ENCODE data around the gene NHSL2.
"Not testable (repeated sequence)": the region's sequence is repeated elsewhere in the genome, so short reads cannot be mapped to it uniquely, and the experiment has no call there.

NHSL2 gene

GRCh38 chrX:71927040-71927439 is 16.4 kb downstream of the NHSL2 start:
- DNase-seq, result no peak

GRCh38 chrX:71928856-71929255 is 18.2 kb downstream of the NHSL2 start:
- DNase-seq, result no peak

GRCh38 chrX:71930298-71930697 is 19.7 kb downstream of the NHSL2 start:
- no peak for DNase-seq

GRCh38 chrX:71935476-71935875 is 24.8 kb downstream of the NHSL2 start:
- no peak for DNase-seq

GRCh38 chrX:71936632-71937031 is 26.0 kb downstream of the NHSL2 start:
- no peak for DNase-seq

GRCh38 chrX:71938371-71938770 is 27.7 kb downstream of the NHSL2 start:
- no peak for DNase-seq

GRCh38 chrX:71941145-71941544 is 30.5 kb downstream of the NHSL2 start:
- no peak for DNase-seq

- no peak for DNase-seq
Observed at GRCh38 chrX:71941776-71942175, 31.1 kb downstream of the NHSL2 start.

GRCh38 chrX:71944369-71944768 is 33.7 kb downstream of the NHSL2 start:
- DNase-seq, result no peak

GRCh38 chrX:71945237-71945805 is 34.7 kb downstream of the NHSL2 start:
- DNase-seq, result no peak

- DNase-seq, result no peak
Observed at GRCh38 chrX:71949363-71949762, 38.7 kb downstream of the NHSL2 start.

GRCh38 chrX:71949844-71950445 is 39.3 kb downstream of the NHSL2 start:
- no peak for DNase-seq

GRCh38 chrX:71953391-71953790 is 42.7 kb downstream of the NHSL2 start:
- DNase-seq, result no peak

- no peak for DNase-seq
Observed at GRCh38 chrX:71953946-71954345, 43.3 kb downstream of the NHSL2 start.

- no peak for DNase-seq
Observed at GRCh38 chrX:71954458-71954857, 43.8 kb downstream of the NHSL2 start.

- no peak for DNase-seq
Observed at GRCh38 chrX:71955530-71956120, 45.0 kb downstream of the NHSL2 start.

- DNase-seq, result no peak
Observed at GRCh38 chrX:71958281-71958675, 47.6 kb downstream of the NHSL2 start.

- not testable (repeated sequence) for DNase-seq
Observed at GRCh38 chrX:71964184-71964583, 53.5 kb downstream of the NHSL2 start.

- DNase-seq, result no peak
Observed at GRCh38 chrX:71974916-71975315, 64.3 kb downstream of the NHSL2 start.

GRCh38 chrX:71976753-71977152 is 66.1 kb downstream of the NHSL2 start:
- no peak for DNase-seq

- no peak for DNase-seq
Observed at GRCh38 chrX:71978164-71978563, 67.5 kb downstream of the NHSL2 start.

- peak; percentile 18 to 34 (median 32) for DNase-seq
Observed at GRCh38 chrX:71989768-71990426, 79.3 kb downstream of the NHSL2 start.

GRCh38 chrX:71990518-71990917 is 79.9 kb downstream of the NHSL2 start:
- DNase-seq, result no peak

- no peak for DNase-seq
Observed at GRCh38 chrX:71991164-71991563, 80.5 kb downstream of the NHSL2 start.
